NCI-H2171 treated with DMSO at 0.1 percent for 48 hours (cell line): ENCODE results near the gene GSDMA.

ENCODE experiments used
- DNase-seq: peaks from one replicate; lab custom pipeline; 2025; lab: John Stamatoyannopoulos, UW

The GSDMA gene

DNA sequence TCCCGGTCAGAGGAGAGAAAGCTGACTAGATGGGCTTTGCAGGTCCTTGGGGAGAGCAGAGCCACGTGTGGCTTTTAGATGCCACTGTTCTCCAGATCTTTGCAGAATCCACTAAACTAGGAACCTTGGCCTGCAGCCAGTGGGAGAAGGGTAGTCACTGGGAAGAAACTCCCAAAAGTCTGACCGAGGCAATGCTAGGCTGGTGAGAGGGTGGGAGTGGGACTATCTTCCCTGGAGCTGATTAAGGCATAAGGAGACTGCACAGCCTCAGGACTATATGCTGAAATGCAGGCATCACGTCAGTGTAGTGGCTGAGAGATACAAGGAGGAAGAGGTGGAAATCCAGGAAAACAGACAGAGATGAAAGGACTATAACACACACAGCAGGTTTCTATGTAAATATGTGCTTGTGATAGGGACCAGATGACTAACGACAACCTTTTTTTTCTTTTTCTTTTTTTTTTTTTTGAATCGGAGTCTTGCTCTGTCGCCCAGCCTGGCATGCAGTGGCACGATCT is 2.2 kb upstream of the GSDMA start:
- no peak for DNase-seq

DNA sequence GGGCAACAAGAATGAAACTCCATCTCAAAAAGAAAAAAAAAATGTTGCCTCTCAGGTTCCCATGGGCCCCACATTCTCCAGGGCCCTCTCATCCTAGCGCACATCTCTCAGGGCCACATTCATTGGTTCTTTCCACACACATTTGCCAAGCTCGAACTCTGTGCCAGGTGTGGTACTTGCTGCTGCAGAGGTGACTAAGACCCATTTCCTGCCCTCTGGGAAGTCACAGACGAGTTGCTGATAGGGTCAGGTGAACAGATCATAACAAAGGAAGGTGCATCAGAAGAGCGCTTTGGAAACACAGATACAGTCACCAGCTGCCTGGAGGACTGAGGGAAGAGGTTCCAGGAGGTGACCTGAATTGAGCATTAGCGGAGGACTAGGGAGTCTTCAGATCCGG is 1.0 kb downstream of the GSDMA start:
- no peak for DNase-seq

DNA sequence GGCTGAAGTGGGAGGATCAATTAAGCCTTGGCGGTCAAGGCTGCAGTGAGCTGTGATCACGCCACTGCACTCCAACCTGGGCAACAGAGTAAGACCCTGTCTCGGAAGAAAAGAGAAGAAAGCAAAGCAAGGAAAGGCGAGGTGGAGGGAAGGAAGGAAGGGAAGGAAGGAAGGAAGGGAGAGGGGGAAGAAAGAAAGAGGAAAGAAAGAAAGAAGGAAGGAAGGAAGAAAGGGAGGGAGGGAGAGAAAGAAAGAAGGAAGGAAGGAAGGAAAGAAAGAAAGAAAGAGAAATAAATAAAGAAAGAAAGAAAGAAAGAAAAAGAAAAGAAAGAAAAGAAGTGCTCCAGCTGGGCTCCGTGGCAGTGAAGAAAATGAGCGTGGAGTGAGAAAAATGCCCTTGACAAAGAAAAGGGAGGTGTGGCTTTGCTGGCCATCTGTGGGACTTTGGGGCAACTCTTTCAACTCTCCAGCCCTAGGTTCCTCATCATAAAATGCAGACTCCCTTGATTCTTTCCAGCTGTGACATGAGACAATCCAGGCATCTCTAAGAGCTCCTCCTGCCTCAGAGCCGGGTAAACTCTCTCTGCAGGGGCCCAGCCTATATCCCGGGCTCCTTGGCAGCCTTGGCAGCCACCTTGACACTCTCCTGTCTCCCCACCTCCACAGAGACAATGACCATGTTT is 2.4 kb downstream of the GSDMA start:
- no peak for DNase-seq

GRCh38 chr17:39966771-39967170 is 4.0 kb downstream of the GSDMA start:
- no peak for DNase-seq

GRCh38 chr17:39968761-39969160 is 6.0 kb downstream of the GSDMA start:
- DNase-seq, result no peak

- no peak for DNase-seq
Observed at GRCh38 chr17:39969375-39969774, 6.6 kb downstream of the GSDMA start.

DNA sequence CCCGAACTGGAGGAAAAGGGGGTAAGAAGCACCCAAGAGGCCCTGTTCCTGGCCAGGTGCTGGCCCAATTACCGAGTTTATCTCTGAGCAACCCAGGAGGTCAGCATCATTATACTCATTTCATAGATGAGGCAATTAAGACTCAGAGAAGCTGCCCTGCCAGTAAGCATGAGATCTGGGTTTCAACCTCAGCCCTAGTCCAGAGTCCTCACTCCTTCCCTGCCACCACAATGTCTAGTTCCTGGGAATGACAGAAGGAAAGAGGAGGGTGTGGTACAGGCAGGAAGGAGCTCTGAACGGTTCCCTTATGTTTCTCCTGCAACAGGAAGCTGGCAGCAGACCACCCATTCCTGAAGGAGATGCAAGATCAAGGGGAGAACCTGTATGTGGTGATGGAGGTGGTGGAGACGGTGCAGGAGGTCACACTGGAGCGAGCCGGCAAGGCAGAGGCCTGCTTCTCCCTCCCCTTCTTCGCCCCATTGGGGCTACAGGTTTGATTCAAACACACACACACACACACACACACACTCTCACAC is 7.4 kb downstream of the GSDMA start:
- no peak for DNase-seq

- no peak for DNase-seq
Observed at GRCh38 chr17:39971076-39971603, 8.3 kb downstream of the GSDMA start.

DNA sequence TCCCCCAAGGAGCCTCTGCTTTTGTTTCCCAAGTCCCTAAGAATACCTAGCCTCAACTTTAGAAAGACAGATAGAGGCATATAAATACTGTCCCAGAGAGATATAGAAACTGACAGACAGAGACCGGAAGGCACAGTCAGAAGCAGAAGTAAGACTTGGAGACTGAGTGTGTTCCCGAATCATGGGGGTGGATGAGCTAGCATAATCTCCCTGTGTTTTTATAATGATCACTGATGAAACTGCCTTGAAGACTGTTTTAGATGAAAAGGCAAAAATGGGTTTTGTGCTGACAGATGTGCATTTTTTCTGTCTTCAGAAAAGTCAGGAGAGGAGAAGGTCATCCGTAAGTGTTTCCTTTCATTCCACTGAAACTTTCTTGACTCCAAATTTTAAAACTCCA is 9.5 kb downstream of the GSDMA start:
- DNase-seq, result no peak

DNA sequence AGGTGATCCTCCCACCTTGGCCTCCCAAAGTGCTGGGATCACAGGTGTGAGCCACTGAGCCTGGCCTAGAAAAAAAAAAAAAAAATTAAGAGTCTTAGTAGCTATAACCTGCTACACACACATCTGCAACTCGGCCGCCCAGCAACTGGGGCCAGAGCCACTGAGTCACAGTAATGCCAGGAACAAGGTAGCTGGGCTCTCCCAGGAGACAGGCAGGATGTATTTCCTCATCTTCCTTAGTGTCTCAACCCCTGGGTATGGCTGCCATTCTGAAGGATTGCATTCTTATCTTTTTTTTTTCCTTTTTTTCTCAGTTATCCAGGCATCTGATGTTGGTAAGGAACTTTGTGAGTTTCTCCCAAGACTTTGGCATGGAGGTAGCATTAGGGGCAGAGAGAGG is 10.7 kb downstream of the GSDMA start:
- no peak for DNase-seq

GRCh38 chr17:39974433-39974832 is 11.6 kb downstream of the GSDMA start:
- DNase-seq, result no peak

DNA sequence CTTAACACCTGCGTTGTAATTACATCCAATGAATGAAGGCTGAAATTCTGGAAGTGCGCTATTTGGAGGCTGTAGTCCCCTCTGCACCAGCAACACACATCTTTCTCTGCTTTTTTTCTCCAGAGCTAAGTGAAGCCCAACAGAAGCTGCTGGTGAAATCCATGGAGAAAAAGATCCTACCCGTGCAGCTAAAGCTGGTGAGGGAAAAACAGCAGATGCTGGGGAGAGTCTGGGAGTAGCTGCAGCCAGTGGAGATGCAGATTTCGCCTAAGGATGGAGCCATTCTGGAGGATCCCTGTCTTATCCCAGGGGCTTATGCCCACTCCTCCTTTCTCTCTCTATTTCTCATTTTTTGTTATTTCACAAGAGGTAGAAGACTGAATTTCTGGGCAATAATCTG is 13.0 kb downstream of the GSDMA start:
- no peak for DNase-seq

DNA sequence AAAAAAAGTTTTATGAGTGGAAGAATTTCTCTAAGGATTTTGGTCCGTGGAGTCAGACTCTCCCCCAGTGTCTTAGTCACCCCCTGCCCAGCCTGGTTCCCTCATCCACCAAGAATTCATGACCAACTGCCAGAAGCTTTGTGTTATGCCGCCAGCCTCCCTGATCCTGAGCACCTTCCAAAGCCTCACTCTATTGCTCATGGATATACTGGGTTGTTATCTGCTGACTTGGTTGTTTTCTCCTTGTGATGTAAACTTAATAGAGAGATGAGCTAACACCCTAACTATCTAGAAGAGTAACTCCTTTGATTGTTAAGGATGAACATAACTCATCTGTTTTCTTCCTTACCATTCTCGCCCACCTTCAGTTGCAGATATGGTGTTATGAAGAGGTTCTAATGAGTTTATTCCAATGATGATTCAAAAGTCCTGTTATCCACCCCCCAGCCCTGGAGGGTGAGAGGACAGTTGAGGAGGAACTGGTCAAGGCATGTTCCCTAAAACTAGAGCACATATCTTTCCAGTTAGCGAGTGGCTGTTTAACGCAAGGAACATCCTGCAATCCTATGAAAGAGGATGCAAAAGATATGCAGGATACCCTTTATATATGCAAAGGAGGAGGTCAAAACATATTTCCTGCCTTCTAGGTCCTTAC is 16.3 kb downstream of the GSDMA start:
- no peak for DNase-seq

GRCh38 chr17:39979893-39980350 is 17.1 kb downstream of the GSDMA start:
- peak; percentile 82 for DNase-seq

GRCh38 chr17:39980351-39981206 is 17.8 kb downstream of the GSDMA start, which contains the start of gene PSMD3:
TSS of gene PSMD3 (plus strand) at chr17:39980807. CDS start at chr17:39980971, 164 bp downstream.
- peak; percentile 100 for DNase-seq

GRCh38 chr17:39981207-39981741 is 18.5 kb downstream of the GSDMA start:
- peak; percentile 24 for DNase-seq

DNA sequence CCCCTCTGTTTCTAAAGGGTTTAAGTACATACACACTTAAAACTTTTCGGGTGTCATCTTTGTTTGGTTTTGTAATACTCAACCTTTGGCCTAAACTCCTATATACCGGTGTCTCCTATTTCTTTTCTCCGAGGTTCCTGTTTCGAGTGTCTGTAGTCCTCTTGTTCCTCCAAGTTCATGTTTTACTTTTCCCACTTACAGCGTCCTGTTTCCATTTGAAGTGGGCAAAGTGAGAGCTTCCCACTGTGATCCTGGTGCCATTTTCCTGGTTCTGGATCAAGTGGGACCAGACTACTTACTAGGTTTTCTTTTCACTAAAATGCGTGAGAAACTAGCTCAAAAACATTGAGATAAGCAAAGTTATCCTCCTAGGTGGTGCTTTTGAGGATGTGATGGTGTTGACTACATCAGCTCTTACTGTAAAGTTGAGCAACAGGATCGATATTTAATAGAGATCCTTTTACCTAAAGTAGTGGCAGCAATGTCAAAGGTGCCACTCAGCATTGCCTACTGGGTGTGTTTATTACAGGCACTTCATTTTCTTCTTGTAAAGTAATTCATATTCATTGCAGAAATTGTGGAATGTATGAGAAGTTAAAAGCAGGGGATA is 19.1 kb downstream of the GSDMA start:
- DNase-seq, result no peak

DNA sequence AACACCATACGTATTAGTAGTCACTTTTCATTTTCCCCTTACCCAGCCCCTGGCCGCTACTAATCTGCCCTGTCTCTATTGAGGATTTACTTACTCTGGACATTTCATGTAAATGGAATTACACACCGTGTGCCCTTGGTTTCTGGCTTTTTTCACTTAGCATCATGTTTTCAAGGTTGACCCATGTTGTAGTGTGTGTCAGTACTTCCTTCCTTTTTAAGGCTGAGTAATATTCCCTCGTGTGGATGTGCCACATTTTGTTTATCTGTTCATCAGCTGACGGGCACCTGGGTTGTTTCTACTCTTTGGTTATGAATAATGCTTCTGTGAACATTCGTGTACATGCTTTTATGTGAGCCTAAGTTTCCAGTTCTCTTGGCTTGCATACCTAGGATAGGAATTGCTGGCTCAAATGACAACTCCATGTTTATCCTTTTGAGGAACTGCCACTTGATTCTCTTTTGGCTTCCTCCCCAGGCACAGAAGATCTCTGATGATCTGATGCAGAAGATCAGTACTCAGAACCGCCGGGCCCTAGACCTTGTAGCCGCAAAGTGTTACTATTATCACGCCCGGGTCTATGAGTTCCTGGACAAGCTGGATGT is 25.5 kb downstream of the GSDMA start:
- DNase-seq, result no peak

- no peak for DNase-seq
Observed at GRCh38 chr17:39994448-39994847, 31.6 kb downstream of the GSDMA start.

DNA sequence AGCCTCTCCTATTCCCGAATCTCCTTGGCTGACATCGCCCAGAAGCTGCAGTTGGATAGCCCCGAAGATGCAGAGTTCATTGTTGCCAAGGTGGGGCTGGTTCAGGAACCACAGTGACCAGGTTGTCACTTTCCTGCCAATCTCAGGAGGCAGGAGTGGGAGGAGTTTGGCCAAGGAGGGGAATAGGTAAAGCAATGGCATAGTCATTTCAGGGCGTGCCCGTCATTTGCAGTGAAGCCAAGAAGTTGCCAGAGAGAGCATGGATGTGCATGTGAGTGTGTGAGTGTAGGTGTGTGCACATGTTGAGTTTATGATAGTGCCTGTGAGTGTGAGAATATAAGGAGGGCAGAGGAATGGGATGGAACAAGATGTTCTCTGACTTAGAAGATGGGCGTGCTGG is 32.6 kb downstream of the GSDMA start:
- DNase-seq, result no peak

- no peak for DNase-seq
Observed at GRCh38 chr17:39996162-39996561, 33.4 kb downstream of the GSDMA start.
